CD4-positive, alpha-beta T cell treated with Interleukin-6 at 100 ng/mL for 8 hours (primary cell): Measurements from ENCODE around the gene DACT2.
"Not testable (repeated sequence)": the region's sequence is repeated elsewhere in the genome, so short reads cannot be mapped to it uniquely, and the experiment has no call there.

Experiments used
- DNase-seq: peaks from one replicate; pipeline ENCODE4 v3.0.0-alpha.2; 2020; ENCODE audit warnings: mixed read lengths, low spot score

The DACT2 gene, protein sequence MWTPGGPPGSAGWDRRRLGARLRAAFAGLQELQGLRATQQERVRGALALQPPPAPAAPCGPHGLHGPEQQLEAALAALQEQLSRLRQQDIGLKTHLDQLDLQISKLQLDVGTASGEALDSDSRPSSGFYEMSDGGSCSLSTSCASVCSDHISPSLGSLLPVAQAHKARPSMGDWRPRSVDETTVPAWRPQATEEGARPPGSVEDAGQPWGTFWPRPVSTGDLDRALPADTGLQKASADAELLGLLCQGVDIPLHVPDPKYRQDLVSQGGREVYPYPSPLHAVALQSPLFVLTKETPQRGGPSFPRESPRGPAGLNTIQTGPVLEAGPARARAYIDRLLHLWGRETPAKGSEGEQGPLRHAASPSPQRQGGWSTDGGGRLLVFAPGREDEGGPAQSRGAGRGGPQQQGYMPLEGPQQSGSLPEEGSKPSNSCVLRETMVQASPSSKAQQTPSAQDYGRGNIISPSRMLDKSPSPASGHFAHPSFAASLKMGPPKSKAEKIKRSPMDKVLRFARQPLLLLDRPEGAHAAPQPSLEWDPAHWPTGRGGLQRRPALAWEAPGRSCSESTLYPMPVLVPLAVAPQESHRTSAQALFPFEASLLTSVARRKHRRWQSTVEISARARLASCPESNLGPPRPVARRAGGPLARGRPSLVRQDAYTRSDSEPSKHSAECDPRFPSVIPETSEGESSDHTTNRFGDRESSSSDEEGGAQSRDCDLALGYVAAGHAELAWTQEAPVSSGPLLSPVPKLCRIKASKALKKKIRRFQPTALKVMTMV

GRCh38 chr6:168319279-168320111 is at the start of gene DACT2:
Gene DACT2, minus strand, starts transcription at chr6:168319777. Its CDS starts 144 bp downstream, at chr6:168319633.
- DNase-seq: no peak

DNA sequence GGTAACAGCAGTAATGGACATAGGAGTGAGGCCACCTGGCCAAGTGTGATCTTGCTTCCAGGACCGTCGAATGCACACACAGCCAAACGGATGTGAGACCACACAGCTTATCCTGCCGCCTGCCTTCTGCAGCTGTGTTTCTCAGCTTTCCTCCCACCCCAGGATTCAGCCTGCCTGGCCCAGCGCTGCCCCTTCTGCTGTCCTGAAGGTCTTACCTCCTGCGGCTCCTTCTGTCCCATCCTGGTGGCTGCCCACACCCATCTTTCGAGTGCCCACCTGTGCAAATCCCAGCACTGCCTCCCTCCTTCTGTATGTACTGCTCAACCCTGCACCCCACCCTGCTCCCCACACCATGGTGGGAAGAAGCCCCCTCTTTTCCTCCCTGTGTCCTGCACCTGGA is 49.4 kb upstream of the DACT2 start:
- DNase-seq: no peak

DNA sequence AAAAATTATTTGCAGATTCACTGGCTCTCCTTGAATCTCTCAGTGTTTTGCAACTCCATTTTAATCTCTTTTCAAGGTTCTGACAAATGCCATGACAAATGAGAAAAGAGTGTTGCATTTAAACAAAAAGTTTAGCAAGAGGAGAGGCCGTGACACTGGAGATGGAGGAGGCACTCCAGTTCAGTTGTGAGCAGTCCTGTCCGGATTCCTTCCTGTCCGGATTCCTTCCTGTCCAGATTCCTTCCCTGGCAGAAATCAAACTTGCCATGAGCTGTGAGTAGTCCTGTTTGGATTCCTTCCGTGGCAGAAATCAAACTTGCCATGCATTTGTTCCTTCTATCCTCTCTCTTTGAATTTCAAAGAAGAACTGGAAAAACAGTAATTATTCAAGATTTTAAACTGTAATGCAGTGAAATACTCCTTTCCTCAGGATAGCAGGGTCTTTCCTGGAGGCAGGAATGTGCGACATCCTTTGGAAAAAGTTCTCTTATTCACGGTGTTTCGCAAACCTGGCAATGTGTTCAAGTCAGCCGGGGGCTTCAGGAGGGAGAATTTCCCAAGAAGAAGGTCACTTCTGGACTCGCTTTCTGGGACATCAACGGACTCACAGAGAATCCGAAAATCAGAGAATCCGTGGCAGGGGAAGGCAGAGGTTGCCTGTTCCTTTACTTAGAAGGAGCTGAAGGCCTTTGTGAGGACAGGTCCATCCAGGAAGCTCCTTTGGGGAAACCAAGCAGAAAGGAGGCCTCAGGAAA is 48.7 kb upstream of the DACT2 start:
- DNase-seq: no peak

DNA sequence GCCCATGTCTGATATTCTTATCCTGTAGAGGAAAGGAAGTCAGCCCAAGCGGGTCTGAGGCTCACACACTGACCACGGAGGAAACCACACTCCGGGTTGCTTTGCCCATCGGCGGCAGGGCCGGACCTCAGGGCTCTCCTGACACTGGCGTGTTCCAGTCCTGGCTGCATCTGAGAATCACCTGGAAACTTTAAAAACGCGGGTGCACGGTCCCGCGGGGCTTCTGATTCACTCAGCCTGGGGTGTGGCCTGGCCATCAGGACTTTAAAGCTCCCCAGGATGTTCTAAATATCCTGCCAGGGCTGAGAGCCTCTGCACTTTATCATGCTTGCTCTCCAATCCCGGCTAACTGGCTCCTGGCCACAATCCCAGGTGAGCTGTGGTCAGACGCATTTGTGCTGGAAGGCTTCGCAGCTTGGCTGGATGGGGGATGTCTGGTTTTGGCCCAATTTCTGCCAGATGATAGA is 47.7 kb upstream of the DACT2 start:
- DNase-seq: no peak

DNA sequence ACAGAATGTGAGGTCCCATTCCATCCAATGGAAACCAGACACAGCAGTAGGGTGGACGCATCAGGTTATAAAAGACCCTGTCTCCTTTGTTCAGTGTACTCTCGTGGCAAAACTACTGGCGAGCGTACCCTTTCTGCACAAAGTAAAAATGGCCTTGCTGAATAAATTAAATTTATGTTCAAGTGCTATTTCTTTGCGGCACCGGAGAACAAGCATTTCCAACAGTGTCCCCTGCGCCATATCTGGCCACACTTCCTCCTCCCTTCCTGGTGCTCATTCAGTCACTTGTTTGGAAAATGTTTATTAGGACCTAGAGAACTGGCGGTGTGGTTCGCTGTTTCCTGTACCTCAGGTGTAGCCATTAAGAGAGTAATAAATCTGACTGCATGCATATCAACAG is 46.9 kb upstream of the DACT2 start:
- no peak for DNase-seq

DNA sequence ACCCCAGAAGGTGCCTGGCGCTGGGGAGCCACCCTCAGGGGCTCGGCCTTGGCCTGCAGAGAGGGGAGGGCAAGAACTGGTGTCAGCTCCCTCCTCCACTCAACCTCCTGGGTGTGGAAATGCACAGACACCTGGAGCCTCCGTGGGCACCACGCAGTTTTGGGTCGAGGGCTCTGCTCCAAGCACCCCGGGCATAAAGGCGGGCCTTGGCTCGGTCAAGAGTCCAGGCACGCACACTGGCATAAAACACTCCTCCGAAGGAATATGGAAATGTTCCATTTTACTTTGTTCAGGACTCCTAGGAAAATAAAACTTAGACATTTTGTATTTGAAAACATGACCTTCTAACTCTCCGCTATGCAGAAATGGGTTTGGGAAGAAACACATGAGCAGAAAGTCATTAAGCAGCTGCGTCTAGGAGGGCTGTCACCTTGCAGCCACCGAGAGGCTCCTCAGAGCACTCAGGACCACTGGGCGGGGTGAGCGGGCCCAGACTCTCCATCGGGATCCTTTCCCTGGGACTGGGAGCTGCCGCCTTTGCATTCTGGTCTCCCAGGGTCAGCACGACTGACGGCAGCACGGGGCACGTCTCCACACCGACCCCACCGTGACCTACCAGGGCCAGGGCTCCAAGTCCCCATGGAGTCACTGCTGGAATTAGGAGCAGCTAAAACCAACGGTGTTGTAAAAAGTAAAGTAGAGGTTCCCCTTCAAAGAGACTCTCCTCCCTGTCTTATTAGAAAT is 46.0 kb upstream of the DACT2 start:
- DNase-seq: no peak

- no peak for DNase-seq
Measured at GRCh38 chr6:168364793-168365421, 45.3 kb upstream of the DACT2 start.

DNA sequence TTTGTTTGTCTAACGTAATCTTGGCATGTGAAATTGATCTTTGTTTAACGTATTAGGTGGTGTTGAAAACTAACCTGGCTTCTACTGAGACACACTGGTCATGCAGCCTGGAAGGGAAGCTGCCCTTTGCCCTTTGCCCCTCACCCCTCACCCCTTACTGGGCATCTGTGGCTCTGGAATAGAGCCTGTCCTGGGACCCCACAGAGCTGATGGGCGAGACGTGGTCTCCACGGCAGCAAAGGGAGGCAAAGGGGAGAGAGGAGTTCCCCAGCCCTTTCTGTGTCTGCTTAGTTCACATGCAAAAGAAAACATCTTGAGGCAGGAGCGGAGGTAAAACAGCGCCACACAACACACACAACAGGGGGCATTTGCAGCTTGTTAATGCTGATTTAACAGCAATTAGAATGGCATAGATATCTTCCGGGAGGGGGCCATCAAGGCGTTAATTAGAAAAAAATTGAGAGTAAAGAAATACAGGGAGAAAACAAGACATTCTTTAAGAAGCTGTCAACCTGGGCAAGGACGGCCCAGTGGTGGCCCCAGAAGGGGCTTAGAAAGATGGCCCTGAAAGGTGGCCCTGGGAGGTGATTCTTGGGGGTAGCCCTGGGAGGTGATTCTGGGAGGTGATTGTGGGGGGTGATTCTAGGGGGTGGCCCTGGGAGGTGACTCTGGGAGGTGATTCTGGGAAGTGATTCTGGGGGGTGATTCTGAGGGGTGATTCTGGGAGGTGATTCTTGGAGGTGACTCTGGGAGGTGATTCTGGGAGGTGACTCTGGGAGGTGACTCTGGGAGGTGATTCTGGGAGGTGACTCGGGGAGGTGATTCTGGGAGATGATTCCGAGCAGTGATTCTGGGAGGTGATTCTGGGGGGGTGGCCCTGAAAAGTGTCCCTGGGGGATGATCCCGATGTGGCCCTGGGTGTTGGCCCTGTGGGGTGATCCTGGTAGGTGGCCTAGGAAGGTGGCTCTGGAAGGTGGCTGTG is 44.5 kb upstream of the DACT2 start:
- no peak for DNase-seq

DNA sequence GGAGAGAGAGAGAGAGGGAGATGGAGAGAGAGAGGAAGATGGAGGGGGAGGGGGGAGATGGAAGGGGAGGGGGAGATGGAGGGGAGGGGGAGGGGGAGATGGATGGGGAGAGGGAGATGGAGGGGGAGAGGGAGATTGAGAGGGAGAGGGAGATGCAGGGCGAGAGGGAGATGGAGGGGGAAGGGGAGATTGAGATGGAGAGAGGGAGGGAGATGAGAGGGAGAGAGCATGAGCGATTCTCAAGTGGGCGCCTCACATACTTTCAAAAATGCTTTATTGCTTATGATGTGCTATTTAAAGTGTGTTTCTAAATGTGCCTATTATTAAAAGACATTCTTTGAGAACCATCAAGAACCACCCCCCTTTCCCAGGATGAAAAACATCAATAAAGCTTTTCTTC is 43.7 kb upstream of the DACT2 start:
- DNase-seq: no peak

- no peak for DNase-seq
Measured at GRCh38 chr6:168362276-168362990, 42.9 kb upstream of the DACT2 start.

DNA sequence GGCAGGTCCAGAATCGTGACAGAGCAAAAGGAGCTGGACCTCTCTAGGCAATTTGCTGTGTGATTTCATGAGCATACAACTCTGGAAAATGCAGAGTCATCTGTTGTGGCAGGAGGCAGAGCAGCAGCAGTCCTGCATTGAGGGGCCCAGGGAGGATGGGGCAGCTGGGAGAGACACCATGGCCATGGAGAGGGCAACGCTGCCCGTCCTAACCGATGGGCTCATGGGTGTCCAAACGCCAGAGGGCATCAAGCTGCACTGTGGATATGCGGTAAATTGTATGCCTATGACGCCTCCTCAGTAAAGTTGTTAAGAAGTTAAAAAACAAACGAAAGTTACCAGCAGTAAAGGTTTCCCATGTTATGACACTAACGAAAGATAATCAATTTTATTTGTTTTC is 42.2 kb upstream of the DACT2 start:
- DNase-seq: no peak

GRCh38 chr6:168359794-168360193 is 40.2 kb upstream of the DACT2 start:
- DNase-seq: no peak

- no peak for DNase-seq
Measured at GRCh38 chr6:168358842-168359420, 39.4 kb upstream of the DACT2 start.

GRCh38 chr6:168356872-168357271 is 37.3 kb upstream of the DACT2 start:
- DNase-seq: not testable (repeated sequence)

- no peak for DNase-seq
Measured at GRCh38 chr6:168355716-168356522, 36.3 kb upstream of the DACT2 start.

DNA sequence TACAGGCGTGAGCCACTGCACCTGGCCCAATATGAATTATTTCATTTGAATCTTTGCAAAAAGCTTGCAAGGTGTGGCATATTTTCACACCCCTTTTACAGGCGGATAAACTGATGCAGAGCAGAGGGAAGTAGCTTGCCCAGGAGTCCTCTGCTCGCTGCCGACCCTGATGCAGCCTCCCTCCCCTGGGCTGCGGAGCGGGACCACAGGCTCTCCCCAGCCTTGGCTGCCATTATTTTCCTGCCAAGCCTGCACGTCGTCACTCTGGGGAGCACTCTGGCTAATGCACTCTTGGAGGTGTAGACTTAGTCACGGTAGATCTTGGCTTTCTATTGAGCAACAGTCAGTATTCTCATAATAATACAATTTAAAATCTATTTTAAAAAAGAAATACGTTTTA is 34.8 kb upstream of the DACT2 start:
- no peak for DNase-seq

- DNase-seq: no peak
Measured at GRCh38 chr6:168353041-168353440, 33.5 kb upstream of the DACT2 start.
